ENCODE data around the gene TBC1D8.
A peak's percentile ranks its signal among the peaks of the same experiment; 100 is the strongest.

The TBC1D8 gene

DNA sequence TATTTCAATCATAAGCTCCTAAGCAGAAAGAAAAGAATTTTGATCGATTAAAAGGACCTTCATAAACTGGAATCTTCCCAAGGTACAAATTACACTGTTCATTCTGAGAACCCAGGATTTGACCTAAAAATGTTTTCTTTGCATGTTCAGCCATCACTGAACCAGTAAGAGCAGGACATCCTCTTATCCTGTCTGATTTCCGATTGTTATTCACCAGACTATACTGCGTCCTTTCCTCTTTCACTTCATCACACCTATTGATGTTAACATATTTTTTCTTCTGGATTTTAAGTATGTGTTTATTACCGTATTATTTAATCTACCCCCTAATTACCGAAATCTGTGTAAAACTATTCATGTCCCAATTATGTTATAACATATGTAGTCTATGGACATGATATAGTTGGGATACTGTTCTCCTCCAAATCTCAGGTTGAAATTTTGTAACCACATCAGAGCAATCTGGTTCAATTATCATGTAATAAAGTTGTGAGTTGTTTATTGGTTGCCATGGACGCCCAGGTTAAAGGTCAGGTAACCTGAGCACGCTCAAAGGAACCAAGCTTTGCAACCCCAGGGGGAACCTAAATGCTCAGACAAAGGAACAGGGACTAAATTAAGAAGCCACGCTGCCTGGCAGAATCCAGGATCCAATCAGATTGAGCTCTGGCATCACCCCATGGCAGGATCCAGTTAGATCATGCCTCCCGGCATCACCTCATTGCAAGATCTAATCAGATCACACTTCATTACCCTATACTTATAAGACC lies 11.6 kb upstream of the TBC1D8 start:
- no peak for DNase-seq (ENCODE audit: low read depth)
- TF ChIP-seq, protein P1, sequence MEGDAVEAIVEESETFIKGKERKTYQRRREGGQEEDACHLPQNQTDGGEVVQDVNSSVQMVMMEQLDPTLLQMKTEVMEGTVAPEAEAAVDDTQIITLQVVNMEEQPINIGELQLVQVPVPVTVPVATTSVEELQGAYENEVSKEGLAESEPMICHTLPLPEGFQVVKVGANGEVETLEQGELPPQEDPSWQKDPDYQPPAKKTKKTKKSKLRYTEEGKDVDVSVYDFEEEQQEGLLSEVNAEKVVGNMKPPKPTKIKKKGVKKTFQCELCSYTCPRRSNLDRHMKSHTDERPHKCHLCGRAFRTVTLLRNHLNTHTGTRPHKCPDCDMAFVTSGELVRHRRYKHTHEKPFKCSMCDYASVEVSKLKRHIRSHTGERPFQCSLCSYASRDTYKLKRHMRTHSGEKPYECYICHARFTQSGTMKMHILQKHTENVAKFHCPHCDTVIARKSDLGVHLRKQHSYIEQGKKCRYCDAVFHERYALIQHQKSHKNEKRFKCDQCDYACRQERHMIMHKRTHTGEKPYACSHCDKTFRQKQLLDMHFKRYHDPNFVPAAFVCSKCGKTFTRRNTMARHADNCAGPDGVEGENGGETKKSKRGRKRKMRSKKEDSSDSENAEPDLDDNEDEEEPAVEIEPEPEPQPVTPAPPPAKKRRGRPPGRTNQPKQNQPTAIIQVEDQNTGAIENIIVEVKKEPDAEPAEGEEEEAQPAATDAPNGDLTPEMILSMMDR (conservative IDR thresholded peaks at IDR 0.05; ENCODE audit: control insufficient read depth, insufficient read depth, low read depth, low read length) = no peak
- no peak overlapping the region for H3K4me3 ChIP-seq (ENCODE audit: control insufficient read depth, low read depth, low read length)

DNA sequence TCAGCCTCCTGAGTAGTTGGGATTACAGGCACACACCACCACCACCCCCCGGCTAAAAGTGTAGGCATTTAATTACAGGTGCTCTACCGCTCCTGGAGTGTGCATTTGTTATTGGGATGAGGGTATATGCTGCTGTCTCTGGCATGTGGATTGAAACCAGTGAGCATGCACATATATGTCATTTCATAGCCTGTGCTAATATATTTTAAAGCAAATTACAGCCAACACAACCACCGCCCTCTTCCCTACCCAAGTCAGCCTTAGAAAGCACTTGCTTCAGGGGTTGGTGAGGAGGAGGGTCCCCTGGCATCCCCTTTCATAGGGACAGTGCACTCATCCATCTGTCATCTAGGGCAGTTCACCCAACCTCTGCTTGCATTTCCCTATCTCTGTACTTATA lies 10.5 kb upstream of the TBC1D8 start:
- TF ChIP-seq, protein P1 (conservative IDR thresholded peaks at IDR 0.05; ENCODE audit: control insufficient read depth, insufficient read depth, low read depth, low read length) = no peak
- DNase-seq (ENCODE audit: low read depth) = no peak
- H3K4me3 ChIP-seq (ENCODE audit: control insufficient read depth, low read depth, low read length) = no peak overlapping the region

DNA sequence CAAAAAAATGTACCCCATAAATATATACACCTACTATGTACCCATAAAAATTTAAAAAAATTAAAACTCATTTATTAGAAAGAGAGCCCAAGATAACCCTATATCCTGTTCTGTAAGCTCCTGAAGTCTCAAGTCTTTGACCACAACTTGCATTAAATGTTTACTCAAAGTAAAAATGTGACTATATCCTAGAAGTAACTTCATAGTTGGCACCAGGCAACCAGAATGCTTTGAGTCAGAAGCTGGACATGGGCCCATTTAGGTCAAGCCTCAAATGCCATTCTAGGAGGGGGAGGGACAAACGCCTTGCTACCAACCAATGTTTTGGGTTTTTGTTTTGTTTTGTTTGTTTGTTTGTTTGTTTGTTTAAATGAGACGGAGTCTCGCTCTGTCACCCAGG lies 9.3 kb upstream of the TBC1D8 start:
- no peak overlapping the region for H3K4me3 ChIP-seq (ENCODE audit: control insufficient read depth, low read depth, low read length)
- DNase-seq (ENCODE audit: low read depth) = peak; percentile 63
- TF ChIP-seq, protein P1 (conservative IDR thresholded peaks at IDR 0.05; ENCODE audit: control insufficient read depth, insufficient read depth, low read depth, low read length) = no peak

DNA sequence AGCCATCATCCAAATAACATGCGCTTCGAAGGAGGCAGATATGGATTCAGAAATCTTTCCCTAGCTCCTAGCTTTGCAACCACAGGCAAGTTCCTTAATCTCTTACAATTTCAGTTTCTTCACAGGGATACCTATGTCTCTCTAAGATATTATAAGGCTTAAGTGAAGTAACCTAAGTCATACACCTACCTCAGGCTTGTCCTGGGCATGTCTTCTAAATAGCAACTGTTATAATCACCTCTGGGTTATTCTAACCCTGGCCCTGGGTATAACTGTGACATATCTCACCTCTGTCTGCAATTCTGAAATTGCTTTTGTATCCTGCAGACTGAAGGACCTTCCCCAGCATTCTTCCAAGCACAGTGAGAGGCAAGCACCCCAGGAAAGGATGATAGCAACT lies 8.3 kb upstream of the TBC1D8 start:
- H3K4me3 ChIP-seq (ENCODE audit: control insufficient read depth, low read depth, low read length) = no peak overlapping the region
- DNase-seq (ENCODE audit: low read depth) = no peak
- TF ChIP-seq, protein P1 (conservative IDR thresholded peaks at IDR 0.05; ENCODE audit: control insufficient read depth, insufficient read depth, low read depth, low read length) = no peak

DNA sequence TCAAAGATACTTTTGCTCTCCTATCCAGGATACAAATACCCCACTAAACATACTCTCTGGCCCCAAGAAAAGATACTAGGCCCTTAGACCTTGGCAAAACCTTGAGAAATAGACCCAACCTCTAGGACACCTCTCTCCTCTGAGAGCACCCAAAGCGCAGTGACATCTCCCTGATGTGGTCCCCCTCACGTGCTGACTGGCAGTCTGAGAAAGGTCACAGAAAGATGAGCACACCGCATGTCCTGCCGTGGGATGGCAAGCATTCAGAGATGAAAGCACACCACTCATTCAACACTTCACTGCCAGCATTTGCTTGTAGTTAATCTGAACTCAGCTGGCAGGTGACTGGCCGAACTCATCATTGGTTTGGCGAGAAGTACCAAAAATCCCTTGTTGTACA lies 6.1 kb upstream of the TBC1D8 start:
- TF ChIP-seq, protein P1 (conservative IDR thresholded peaks at IDR 0.05; ENCODE audit: control insufficient read depth, insufficient read depth, low read depth, low read length) = no peak
- DNase-seq (ENCODE audit: low read depth) = no peak
- H3K4me3 ChIP-seq (ENCODE audit: control insufficient read depth, low read depth, low read length) = no peak overlapping the region

DNA sequence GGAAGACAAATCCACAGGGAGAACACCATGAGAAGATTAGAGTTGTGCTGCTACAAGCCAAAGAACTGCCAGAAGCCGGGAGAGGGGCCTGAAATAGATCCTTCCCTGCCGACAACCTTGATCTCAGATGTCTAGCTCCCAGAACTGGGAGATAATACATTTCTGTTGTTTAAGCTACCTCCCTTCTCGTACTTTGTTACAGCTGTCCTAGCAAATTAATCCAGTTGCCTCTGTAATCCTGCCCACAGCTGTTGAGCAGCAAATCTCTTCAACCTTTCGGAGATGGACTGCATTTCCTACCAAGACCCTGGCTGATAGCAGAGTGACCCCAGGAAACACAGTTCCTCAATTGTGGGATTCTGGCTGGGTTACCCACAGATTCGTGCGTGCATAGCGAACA lies 2.6 kb upstream of the TBC1D8 start:
- TF ChIP-seq, protein P1 (conservative IDR thresholded peaks at IDR 0.05; ENCODE audit: control insufficient read depth, insufficient read depth, low read depth, low read length) = no peak
- DNase-seq (ENCODE audit: low read depth) = no peak
- no peak overlapping the region for H3K4me3 ChIP-seq (ENCODE audit: control insufficient read depth, low read depth, low read length)
